ENCODE results near the gene TPCN2. TPM values are rescaled to one million over a fixed set of nuclear protein-coding genes. Genes with fewer than 3 reads are reported as not detected.

TPCN2 gene
- total RNA-seq, 6 experiments from 2014 or later = 10.7 to 27.2 (median 15.6) TPM

DNA sequence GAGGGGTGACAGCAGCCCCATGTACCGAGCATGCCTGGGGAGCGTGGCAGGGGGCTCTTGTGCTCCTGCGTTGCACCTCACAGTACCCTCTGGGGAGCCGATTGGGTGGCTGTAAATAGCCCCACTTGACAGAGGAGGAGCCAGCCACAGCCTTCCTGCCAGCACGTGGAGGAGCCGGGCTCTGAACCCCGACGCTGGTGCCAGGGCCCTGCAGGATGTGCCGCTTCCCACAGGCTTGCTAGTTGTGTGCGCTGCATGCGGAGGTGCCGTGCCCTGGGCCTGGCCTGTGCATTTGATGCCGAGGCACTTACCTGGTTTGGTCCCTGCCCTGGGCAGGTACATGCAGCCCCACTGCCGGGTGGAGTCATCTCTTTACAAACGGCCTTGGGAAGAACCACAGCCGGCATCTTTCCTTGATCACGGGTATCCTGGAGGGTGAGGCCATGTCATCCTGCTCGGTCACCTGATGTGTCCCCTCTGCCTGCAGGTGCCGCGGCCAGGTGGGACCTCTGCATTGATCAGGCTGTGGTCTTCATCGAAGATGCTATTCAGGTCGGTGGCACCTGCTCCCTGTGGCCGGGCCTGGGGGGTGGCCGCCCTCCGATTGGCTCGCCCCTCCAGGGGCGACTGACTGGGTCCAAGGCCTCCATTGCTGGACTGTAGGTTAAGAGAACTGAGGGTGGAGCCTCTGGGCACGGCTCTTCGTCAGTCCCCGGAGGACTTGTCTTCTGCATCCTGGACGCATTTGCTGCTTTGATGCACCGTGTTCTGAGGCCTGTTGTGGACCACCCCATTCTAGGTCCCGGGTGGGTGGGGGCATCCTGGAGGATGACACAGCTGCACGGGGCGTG, 5.0 kb downstream of the TPCN2 start:
- intact Hi-C loops (cut with DNase I) = loop anchor here in 1 of 2 donors (10.0 kb wide), 1 partner anchor 139 kb away; no protein-coding TSS in a partner anchor
- Histone ChIP-seq H3K4me3 (no peak overlapping the region), H3K27me3 (no peaks in the 10 kb centered on the region), H3K27ac (peak overlapping the region in 1 of 3 donors; percentile 80), H3K9me3 (no peaks in the 10 kb centered on the region), H3K36me3 (peaks cover 0 to 16% (median 3%) of the 10 kb centered on the region in 4 donors), H3K4me1 (peaks cover 0 to 67% (median 31%) of the 10 kb centered on the region in 4 donors)
- DNase-seq (peak in 1 of 3 donors; percentile 16), ATAC-seq (no peak)
- no CpG with 5 or more reads among the region's 35 CpGs for WGBS (ENCODE audit: insufficient coverage, low coverage, low lambda C conversion rate, missing lambda C conversion rate)
- TF ChIP-seq, protein P1, sequence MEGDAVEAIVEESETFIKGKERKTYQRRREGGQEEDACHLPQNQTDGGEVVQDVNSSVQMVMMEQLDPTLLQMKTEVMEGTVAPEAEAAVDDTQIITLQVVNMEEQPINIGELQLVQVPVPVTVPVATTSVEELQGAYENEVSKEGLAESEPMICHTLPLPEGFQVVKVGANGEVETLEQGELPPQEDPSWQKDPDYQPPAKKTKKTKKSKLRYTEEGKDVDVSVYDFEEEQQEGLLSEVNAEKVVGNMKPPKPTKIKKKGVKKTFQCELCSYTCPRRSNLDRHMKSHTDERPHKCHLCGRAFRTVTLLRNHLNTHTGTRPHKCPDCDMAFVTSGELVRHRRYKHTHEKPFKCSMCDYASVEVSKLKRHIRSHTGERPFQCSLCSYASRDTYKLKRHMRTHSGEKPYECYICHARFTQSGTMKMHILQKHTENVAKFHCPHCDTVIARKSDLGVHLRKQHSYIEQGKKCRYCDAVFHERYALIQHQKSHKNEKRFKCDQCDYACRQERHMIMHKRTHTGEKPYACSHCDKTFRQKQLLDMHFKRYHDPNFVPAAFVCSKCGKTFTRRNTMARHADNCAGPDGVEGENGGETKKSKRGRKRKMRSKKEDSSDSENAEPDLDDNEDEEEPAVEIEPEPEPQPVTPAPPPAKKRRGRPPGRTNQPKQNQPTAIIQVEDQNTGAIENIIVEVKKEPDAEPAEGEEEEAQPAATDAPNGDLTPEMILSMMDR (IDR thresholded peaks at IDR 0.05) = no peak
- no peak for TF ChIP-seq POLR2A (IDR thresholded peaks at IDR 0.05)

DNA sequence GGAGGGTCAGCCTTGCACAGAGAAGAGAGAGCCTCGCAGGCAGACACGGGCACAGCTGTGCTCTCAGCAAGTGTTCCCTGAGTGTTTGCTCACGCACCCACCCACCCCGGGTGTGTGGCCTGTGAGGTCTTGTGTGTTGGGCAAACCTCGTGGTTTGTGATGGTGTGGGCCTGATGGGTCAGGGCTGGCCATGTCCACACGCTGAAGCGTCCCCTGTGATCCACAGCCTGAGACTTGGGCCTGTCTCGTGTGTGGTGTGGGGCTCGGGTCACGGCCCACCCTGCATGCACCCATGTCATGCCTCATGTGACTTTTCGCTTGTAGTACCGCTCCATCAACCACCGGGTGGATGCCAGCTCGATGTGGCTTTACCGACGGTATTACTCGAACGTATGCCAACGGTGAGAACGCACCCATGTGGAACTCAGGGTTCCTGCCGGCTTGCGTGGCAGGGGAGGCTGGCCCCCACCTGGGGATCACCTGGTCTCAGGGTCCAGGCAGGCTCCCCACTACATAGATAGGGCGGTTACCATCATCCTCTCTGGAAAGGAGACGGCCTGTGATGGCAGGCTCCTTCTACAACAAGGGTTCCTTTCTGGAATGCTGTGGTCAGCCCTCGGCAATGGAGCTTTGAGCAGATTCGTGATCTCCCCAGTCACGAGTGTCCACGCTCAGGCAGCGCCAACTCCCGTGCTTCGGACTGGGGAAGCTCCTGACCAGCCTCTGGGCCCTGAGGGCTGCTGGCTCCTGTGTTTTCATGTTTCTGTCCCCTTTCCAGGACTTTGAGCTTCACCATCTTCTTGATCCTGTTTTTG, 5.9 kb downstream of the TPCN2 start:
- H3K27ac ChIP-seq = peak overlapping the region in 2 of 3 donors; percentile 79 to 80
- WGBS (ENCODE audit: insufficient coverage, low coverage, low lambda C conversion rate, missing lambda C conversion rate) = 71% methylated on average over 3 of the region's 31 CpGs
- peak in 2 of 3 donors; percentile 13 to 49 for DNase-seq

DNA sequence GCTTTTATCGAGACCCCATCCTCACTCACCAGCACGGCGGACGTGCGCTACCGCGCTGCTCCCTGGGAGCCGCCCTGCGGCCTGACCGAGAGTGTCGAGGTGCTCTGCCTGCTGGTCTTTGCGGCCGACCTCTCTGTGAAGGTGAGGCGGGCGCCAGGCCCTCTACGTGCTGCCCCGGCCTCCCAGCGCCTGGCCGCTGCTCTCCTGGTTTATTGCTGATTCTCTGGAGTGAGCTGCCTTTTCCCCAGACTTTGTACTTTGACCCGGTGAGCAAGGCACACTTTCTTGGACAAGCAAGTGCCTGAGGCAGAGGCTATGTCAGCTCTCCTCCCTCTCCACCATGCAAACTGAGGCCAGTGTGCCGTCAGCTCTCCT, 6.5 kb downstream of the TPCN2 start:
- H3K27ac ChIP-seq = peak overlapping the region in 2 of 3 donors; percentile 79 to 80
- peaks cover 0 to 61% (median 27%) of the 10 kb centered on the region in 4 donors for H3K4me1 ChIP-seq
- H3K36me3 ChIP-seq = peaks cover 0 to 24% (median 3%) of the 10 kb centered on the region in 4 donors
- H3K9me3 ChIP-seq = no peaks in the 10 kb centered on the region
- intact Hi-C loops (cut with DNase I) = loop anchor here in 1 of 2 donors (10.0 kb wide), 1 partner anchor 140 kb away; no protein-coding TSS in a partner anchor
- WGBS (ENCODE audit: insufficient coverage, low coverage, low lambda C conversion rate, missing lambda C conversion rate) = 22% methylated on average over 10 of the region's 21 CpGs
- TF ChIP-seq POLR2A (IDR thresholded peaks at IDR 0.05) = no peak
- TF ChIP-seq, protein P1 (IDR thresholded peaks at IDR 0.05) = no peak
- peak overlapping the region in 1 of 3 donors; percentile 23 for H3K4me3 ChIP-seq
- no peaks in the 10 kb centered on the region for H3K27me3 ChIP-seq
- ATAC-seq (peak; percentile 63 to 74 (median 67)), DNase-seq (peak; percentile 55 to 89 (median 85))

More for the DNA sequence above, 5.9 kb downstream of the TPCN2 start:
- Histone ChIP-seq H3K9me3 (no peaks in the 10 kb centered on the region), H3K36me3 (peaks cover 0 to 22% (median 3%) of the 10 kb centered on the region in 4 donors), H3K4me1 (peaks cover 0 to 67% (median 30%) of the 10 kb centered on the region in 4 donors), H3K4me3 (peak overlapping the region in 1 of 3 donors; percentile 23), H3K27me3 (no peaks in the 10 kb centered on the region)
- ATAC-seq = peak; percentile 1 to 6 (median 2)
- intact Hi-C loops (cut with DNase I) = loop anchor here in 1 of 2 donors (10.0 kb wide), 1 partner anchor 140 kb away; no protein-coding TSS in a partner anchor
- TF ChIP-seq, protein P1 (IDR thresholded peaks at IDR 0.05) = no peak
- no peak for TF ChIP-seq POLR2A (IDR thresholded peaks at IDR 0.05)
